Transverse colon (tissue), 4 donors: Measurements from ENCODE around the gene PITRM1. TPM values are rescaled to one million over a fixed set of nuclear protein-coding genes. Genes with fewer than 3 reads are reported as not detected.
A peak's percentile ranks its signal among the peaks of the same experiment; 100 is the strongest.
"Not testable (repeated sequence)": the region's sequence is repeated elsewhere in the genome, so short reads cannot be mapped to it uniquely, and the experiment has no call there.

Experiments
- DNase-seq: peaks from one replicate; pipeline ENCODE4 v3.0.0-alpha.2; 2019
- H3K27ac ChIP-seq, 4 donors: fragments of 200-600 bp; sonication (generic); 2 replicates each; pipeline ENCODE4 v1.5.1; 2016 to 2018; ENCODE audit warnings: inconsistent platforms in 4 of 4
- H3K27me3 ChIP-seq: fragments of 200-600 bp; sonication (generic); 2 replicates; pipeline ENCODE4 v1.5.1; 2017; ENCODE audit warnings: inconsistent platforms
- H3K36me3 ChIP-seq, 4 donors: fragments of 200-600 bp; sonication (generic); 2 replicates each; pipeline ENCODE4 v1.5.1; 2017 to 2019; ENCODE audit warnings: inconsistent platforms in 4 of 4
- H3K4me1 ChIP-seq, 4 donors: fragments of 200-600 bp; sonication (generic); 2 replicates each; pipeline ENCODE4 v1.5.1; 2017 to 2020; ENCODE audit warnings: inconsistent platforms in 4 of 4
- H3K4me3 ChIP-seq, 4 donors: fragments of 200-600 bp; sonication (generic); 1 replicate in 1 of 4; 2 replicates in 3 of 4; pipeline versions ENCODE4 v1.5.1 to v1.6.1; 2017 to 2019; ENCODE audit warnings: inconsistent platforms in 4 of 4
- H3K9me3 ChIP-seq, 2 donors: fragments of 200-600 bp; sonication (generic); 2 replicates each; pipeline ENCODE4 v1.5.1; 2017 to 2019; ENCODE audit warnings: inconsistent platforms in 2 of 2
- CTCF ChIP-seq, 5 experiments: fragments of 200-600 bp in 3 of 5; fragments of 450-650 bp in 2 of 5; sonication (generic) in 3 of 5; IDR thresholded peaks; 1 replicate in 2 of 5; 2 replicates in 3 of 5; pipeline ENCODE4 v1.5.1; 2016 to 2017; ENCODE audit warnings: antibody characterized with exemption in 5 of 5, inconsistent platforms in 3 of 5, mild to moderate bottlenecking in 2 of 5, moderate library complexity in 1 of 5
- EP300 ChIP-seq: sonication (generic); formaldehyde crosslinking; IDR thresholded peaks from one replicate; pipeline ENCODE4 v1.6.1; 2017; ENCODE audit warnings: antibody characterized with exemption, low read depth
- POLR2A ChIP-seq: fragments of 450-650 bp; IDR thresholded peaks from one replicate; pipeline ENCODE4 v1.6.1; 2016; ENCODE audit warnings: antibody characterized with exemption, mild to moderate bottlenecking, moderate library complexity
- POLR2AphosphoS5 ChIP-seq, 3 donors: sonication (generic); formaldehyde crosslinking; IDR thresholded peaks; one replicate each; pipeline ENCODE4 v1.6.1; 2016; ENCODE audit warnings: antibody characterized with exemption in 3 of 3
- WGBS, 2 donors: methylation state at CpG; one replicate each; pipeline ENCODE4 v1.1.5; 2018; ENCODE audit warnings: low coverage in 1 of 2; 5-methylcytosine and 5-hydroxymethylcytosine counted together
- in situ Hi-C, 4 donors: fragments of 200-750 bp; cut with MboI; loops; one replicate each; pipeline versions ENCODE4 v1.15.0 to v1.15.1; 2017; ENCODE audit warnings: low sequenced_read_pairs in 3 of 4, low pct_ligation_motif_present in 1 of 4, low pct_unique_long_range_greater_than_20kb in 1 of 4
- intact Hi-C: fragments of 100-400 bp; cut with DNase I; formaldehyde crosslinking; loops from one replicate; pipeline ENCODE4 v1.15.1; 2023; ENCODE audit warnings: low total_unique reads
- total RNA-seq, 4 donors: library from RNA; depleted of rRNA; stranded (reverse); fragments of >200 nt; gene quantifications; one replicate each; pipeline ENCODE4 v1.1.0, GENCODE V29; 2016

Gene PITRM1
- total RNA-seq: 100 to 1,000 TPM in 1 of 4 donors, 10 to 100 TPM in 3; 50.9 to 108 (median 67.6) TPM

GRCh38 chr10:3172446-3173170 lies at the start of gene PITRM1:
PITRM1 (minus strand) TSS chr10:3172782; CDS start chr10:3172772, 10 bp downstream.
- Histone ChIP-seq H3K4me1 (peaks cover 5 to 10% (median 8%) of the 10 kb centered on the region in 4 donors), H3K36me3 (peaks cover 0 to 10% (median 4%) of the 10 kb centered on the region in 4 donors), H3K9me3 (no peaks in the 10 kb centered on the region), H3K27ac (peak within 1 kb of the TSS; percentile 91 to 95 (median 92)), H3K27me3 (no peaks in the 10 kb centered on the region), H3K4me3 (peak within 1 kb of the TSS; percentile 60 to 98 (median 80))
- peak; percentile 99 for DNase-seq
- no peak for TF ChIP-seq CTCF (IDR thresholded peaks at IDR 0.05)
- peak; percentile 100 for TF ChIP-seq POLR2AphosphoS5 (IDR thresholded peaks at IDR 0.05)
- peak; percentile 99 for TF ChIP-seq POLR2A
- in situ Hi-C loops (no loop called here), intact Hi-C loops (no loop called here)
- 0% methylated on average over 59 of the region's 73 CpGs; no CpG with 5 or more reads in 1 of the 2 donors for WGBS, 2 donors

- no peaks in the 10 kb centered on the region for H3K27me3 ChIP-seq
- intact Hi-C loops: no loop called here
Observed at GRCh38 chr10:3222068-3222467, 49.5 kb upstream of the PITRM1 start.

GRCh38 chr10:3221601-3222000 lies 49.0 kb upstream of the PITRM1 start:
- 100% methylated on average over 2 of the region's 2 CpGs; no CpG with 5 or more reads in 1 of the 2 donors for WGBS, 2 donors
- H3K27me3 ChIP-seq, H3K4me1 ChIP-seq, DNase-seq, H3K4me3 ChIP-seq, intact Hi-C loops, H3K36me3 ChIP-seq, H3K27ac ChIP-seq, H3K9me3 ChIP-seq: not testable (repeated sequence)
- in situ Hi-C loops: loop anchor here in 2 of 4 donors (25.0 kb wide), 2 partner anchors 1291 to 1541 kb away; no protein-coding TSS in a partner anchor

More at GRCh38 chr10:3222068-3222467, 49.5 kb upstream of the PITRM1 start:
- no peak overlapping the region for H3K27ac ChIP-seq
- in situ Hi-C loops: loop anchor here in 2 of 4 donors (25.0 kb wide), 2 partner anchors 1290 to 1540 kb away; no protein-coding TSS in a partner anchor
- DNase-seq: no peak
- H3K4me1 ChIP-seq: peaks cover 0 to 4% (median under 1%) of the 10 kb centered on the region in 4 donors
- H3K4me3 ChIP-seq: no peak overlapping the region
- WGBS, 2 donors: 81 to 90% methylated on average over 6 to 10 of the region's 10 CpGs
- no peaks in the 10 kb centered on the region for H3K9me3 ChIP-seq
- TF ChIP-seq POLR2AphosphoS5 (IDR thresholded peaks at IDR 0.05): no peak
- TF ChIP-seq CTCF (IDR thresholded peaks at IDR 0.05): no peak
- no peak for TF ChIP-seq EP300
- no peak for TF ChIP-seq POLR2A
- no peaks in the 10 kb centered on the region for H3K36me3 ChIP-seq

GRCh38 chr10:3220853-3221252 lies 48.3 kb upstream of the PITRM1 start:
- no peaks in the 10 kb centered on the region for H3K27me3 ChIP-seq
- no peak for DNase-seq
- intact Hi-C loops (no loop called here), in situ Hi-C loops (loop anchor here in 2 of 4 donors (25.0 kb wide), 2 partner anchors 1291 to 1541 kb away; no protein-coding TSS in a partner anchor)
- no peak overlapping the region for H3K4me3 ChIP-seq
- H3K9me3 ChIP-seq: no peaks in the 10 kb centered on the region
- no peaks in the 10 kb centered on the region for H3K4me1 ChIP-seq
- TF ChIP-seq CTCF (IDR thresholded peaks at IDR 0.05): no peak
- peak in 1 of 3 donors; percentile 54 for TF ChIP-seq POLR2AphosphoS5 (IDR thresholded peaks at IDR 0.05)
- H3K36me3 ChIP-seq: no peaks in the 10 kb centered on the region
- H3K27ac ChIP-seq: no peak overlapping the region

GRCh38 chr10:3219021-3219628 lies 46.5 kb upstream of the PITRM1 start:
- 93 to 95% methylated on average over 5 of the region's 5 CpGs for WGBS, 2 donors
- DNase-seq, H3K27ac ChIP-seq, H3K27me3 ChIP-seq, H3K4me1 ChIP-seq, intact Hi-C loops, H3K9me3 ChIP-seq, H3K36me3 ChIP-seq, H3K4me3 ChIP-seq: not testable (repeated sequence)
- in situ Hi-C loops: loop anchor here in 2 of 4 donors (25.0 kb wide), 2 partner anchors 1293 to 1543 kb away; no protein-coding TSS in a partner anchor
